Measurements from ENCODE around the gene HMGN1. TPM values are rescaled to one million over a fixed set of nuclear protein-coding genes. Genes with fewer than 3 reads are reported as not detected.
A peak's percentile ranks its signal among the peaks of the same experiment; 100 is the strongest.

HMGN1 gene
- polyA plus RNA-seq, 1 donor from 2014 or later, result 283 TPM

- Mint-ChIP-seq H3K9me3 (no peaks in the 10 kb centered on the region), H3K27ac (no peak overlapping the region), H3K4me3 (no peak overlapping the region), H3K36me3 (peaks cover 1% of the 10 kb centered on the region), H3K27me3 (peaks cover 2% of the 10 kb centered on the region), H3K4me1 (peaks cover 5 to 7% (median 5%) of the 10 kb centered on the region in 3 donors)
Measured at GRCh38 chr21:39332175-39332574, 16.7 kb downstream of the HMGN1 start.

GRCh38 chr21:39330001-39330400 lies 18.9 kb downstream of the HMGN1 start:
- H3K4me3 Mint-ChIP-seq, result peak overlapping the region in 1 of 4 donors; percentile 33
- peaks cover 5 to 7% (median 5%) of the 10 kb centered on the region in 3 donors for H3K4me1 Mint-ChIP-seq
- peaks cover 2% of the 10 kb centered on the region for H3K27me3 Mint-ChIP-seq
- H3K36me3 Mint-ChIP-seq, result peaks cover 3% of the 10 kb centered on the region
- no peak overlapping the region for H3K27ac Mint-ChIP-seq
- peaks cover 0 to 1% (median 0%) of the 10 kb centered on the region in 3 donors for H3K9me3 Mint-ChIP-seq

- Mint-ChIP-seq H3K36me3 (peaks cover 5% of the 10 kb centered on the region), H3K27me3 (no peaks in the 10 kb centered on the region), H3K27ac (no peak overlapping the region), H3K4me1 (peaks cover 5 to 7% (median 7%) of the 10 kb centered on the region in 3 donors), H3K9me3 (peaks cover 0 to 1% (median 0%) of the 10 kb centered on the region in 3 donors), H3K4me3 (no peak overlapping the region)
Measured at GRCh38 chr21:39327727-39328126, 21.2 kb downstream of the HMGN1 start.

- Mint-ChIP-seq H3K4me1 (peaks cover 5 to 7% (median 6%) of the 10 kb centered on the region in 3 donors), H3K36me3 (peaks cover 5% of the 10 kb centered on the region), H3K27me3 (no peaks in the 10 kb centered on the region), H3K27ac (no peak overlapping the region), H3K9me3 (peaks cover 0 to 1% (median 0%) of the 10 kb centered on the region in 3 donors), H3K4me3 (no peak overlapping the region)
Measured at GRCh38 chr21:39326607-39327307, 22.1 kb downstream of the HMGN1 start.

GRCh38 chr21:39325458-39325857 lies 23.4 kb downstream of the HMGN1 start:
- Mint-ChIP-seq H3K9me3 (peaks cover 0 to 1% (median 0%) of the 10 kb centered on the region in 3 donors), H3K36me3 (peaks cover 5% of the 10 kb centered on the region), H3K4me3 (no peak overlapping the region), H3K27ac (no peak overlapping the region), H3K4me1 (peaks cover 4 to 8% (median 5%) of the 10 kb centered on the region in 3 donors), H3K27me3 (no peaks in the 10 kb centered on the region)

GRCh38 chr21:39321424-39321823 lies 27.5 kb downstream of the HMGN1 start:
- Mint-ChIP-seq H3K36me3 (peaks cover 2% of the 10 kb centered on the region), H3K27ac (peak overlapping the region in 1 of 3 donors; percentile 3), H3K4me3 (no peak overlapping the region), H3K9me3 (no peaks in the 10 kb centered on the region), H3K27me3 (no peaks in the 10 kb centered on the region), H3K4me1 (peaks cover 20 to 29% (median 20%) of the 10 kb centered on the region in 3 donors)

GRCh38 chr21:39319814-39320332 lies 29.0 kb downstream of the HMGN1 start:
- Mint-ChIP-seq H3K4me3 (peak overlapping the region in 1 of 4 donors; percentile 81), H3K27ac (no peak overlapping the region), H3K4me1 (peaks cover 29 to 38% (median 30%) of the 10 kb centered on the region in 3 donors), H3K9me3 (no peaks in the 10 kb centered on the region), H3K27me3 (no peaks in the 10 kb centered on the region), H3K36me3 (peaks cover 1% of the 10 kb centered on the region)

- H3K4me1 Mint-ChIP-seq, result peaks cover 32 to 42% (median 34%) of the 10 kb centered on the region in 3 donors
- H3K27ac Mint-ChIP-seq, result no peak overlapping the region
- H3K27me3 Mint-ChIP-seq, result no peaks in the 10 kb centered on the region
- no peaks in the 10 kb centered on the region for H3K9me3 Mint-ChIP-seq
- no peak overlapping the region for H3K4me3 Mint-ChIP-seq
- no peaks in the 10 kb centered on the region for H3K36me3 Mint-ChIP-seq
Measured at GRCh38 chr21:39319251-39319756, 29.6 kb downstream of the HMGN1 start.

GRCh38 chr21:39318091-39318959 lies 30.6 kb downstream of the HMGN1 start:
- no peaks in the 10 kb centered on the region for H3K27me3 Mint-ChIP-seq

GRCh38 chr21:39317134-39318090 lies 31.5 kb downstream of the HMGN1 start:
- peak overlapping the region; percentile 6 to 81 (median 76) for H3K4me3 Mint-ChIP-seq
- H3K27ac Mint-ChIP-seq, result peak overlapping the region; percentile 30 to 92 (median 88)
- H3K9me3 Mint-ChIP-seq, result no peaks in the 10 kb centered on the region
- H3K4me1 Mint-ChIP-seq, result peaks cover 34 to 44% (median 37%) of the 10 kb centered on the region in 3 donors
- H3K36me3 Mint-ChIP-seq, result no peaks in the 10 kb centered on the region
- H3K27me3 Mint-ChIP-seq, result no peaks in the 10 kb centered on the region

More at GRCh38 chr21:39318091-39318959, 30.6 kb downstream of the HMGN1 start:
- H3K27ac Mint-ChIP-seq, result peak overlapping the region; percentile 30 to 92 (median 88)
- no peaks in the 10 kb centered on the region for H3K36me3 Mint-ChIP-seq
- H3K4me1 Mint-ChIP-seq, result peaks cover 34 to 44% (median 37%) of the 10 kb centered on the region in 3 donors
- H3K9me3 Mint-ChIP-seq, result no peaks in the 10 kb centered on the region
- peak overlapping the region in 3 of 4 donors; percentile 74 to 81 (median 77) for H3K4me3 Mint-ChIP-seq

GRCh38 chr21:39316729-39317128 lies 32.2 kb downstream of the HMGN1 start:
- Mint-ChIP-seq H3K4me3 (peak overlapping the region in 2 of 4 donors; percentile 6 to 74), H3K36me3 (peaks cover 5% of the 10 kb centered on the region), H3K27ac (peak overlapping the region in 2 of 3 donors; percentile 88 to 92), H3K4me1 (peaks cover 40 to 50% (median 44%) of the 10 kb centered on the region in 3 donors), H3K27me3 (no peaks in the 10 kb centered on the region), H3K9me3 (no peaks in the 10 kb centered on the region)

GRCh38 chr21:39315603-39316445 lies 33.1 kb downstream of the HMGN1 start:
- Mint-ChIP-seq H3K9me3 (no peaks in the 10 kb centered on the region), H3K4me3 (peak overlapping the region; percentile 15 to 74 (median 39)), H3K27ac (peak overlapping the region; percentile 1 to 92 (median 88)), H3K4me1 (peaks cover 44 to 53% (median 50%) of the 10 kb centered on the region in 3 donors), H3K36me3 (peaks cover 5% of the 10 kb centered on the region), H3K27me3 (no peaks in the 10 kb centered on the region)

Data from IgD-negative memory B cell (primary cell).